Measurements from ENCODE around the gene FTH1.
A peak's percentile ranks its signal among the peaks of the same experiment; 100 is the strongest.
"Not testable (repeated sequence)": the region's sequence is repeated elsewhere in the genome, so short reads cannot be mapped to it uniquely, and the experiment has no call there.

The FTH1 gene

GRCh38 chr11:61967116-61967923 is at the start of gene FTH1:
TSS of gene FTH1 (minus strand) at chr11:61967634. CDS start at chr11:61967425, 209 bp downstream.
- FAIRE-seq (no peak), DNase-seq (ENCODE audit: low spot score) (peak; percentile 94)

- no peak for FAIRE-seq
Observed at GRCh38 chr11:62015615-62016014, 48.2 kb upstream of the FTH1 start.

GRCh38 chr11:62013537-62014476 is 46.4 kb upstream of the FTH1 start:
- no peak for FAIRE-seq
- no peak for DNase-seq (ENCODE audit: low spot score)

More at GRCh38 chr11:62015615-62016014, 48.2 kb upstream of the FTH1 start:
- DNase-seq (ENCODE audit: low spot score) = no peak

GRCh38 chr11:62012832-62013461 is 45.5 kb upstream of the FTH1 start:
- no peak for DNase-seq (ENCODE audit: low spot score)
- FAIRE-seq = no peak

GRCh38 chr11:62012451-62012831 is 45.0 kb upstream of the FTH1 start:
- FAIRE-seq = no peak
- DNase-seq (ENCODE audit: low spot score) = no peak

- FAIRE-seq (no peak), DNase-seq (ENCODE audit: low spot score) (no peak)
Observed at GRCh38 chr11:62011881-62012280, 44.4 kb upstream of the FTH1 start.

- DNase-seq (ENCODE audit: low spot score) = no peak
- no peak for FAIRE-seq
Observed at GRCh38 chr11:62010935-62011528, 43.6 kb upstream of the FTH1 start.

- DNase-seq (ENCODE audit: low spot score) (no peak), FAIRE-seq (no peak)
Observed at GRCh38 chr11:62008193-62008592, 40.8 kb upstream of the FTH1 start.

- DNase-seq (ENCODE audit: low spot score) (no peak), FAIRE-seq (no peak)
Observed at GRCh38 chr11:62004473-62004872, 37.0 kb upstream of the FTH1 start.

GRCh38 chr11:62002283-62002682 is 34.8 kb upstream of the FTH1 start:
- DNase-seq (ENCODE audit: low spot score); FAIRE-seq: not testable (repeated sequence)

GRCh38 chr11:62001450-62002191 is 34.2 kb upstream of the FTH1 start:
- no peak for DNase-seq (ENCODE audit: low spot score)
- FAIRE-seq = no peak

GRCh38 chr11:62000539-62001446 is 33.4 kb upstream of the FTH1 start:
- FAIRE-seq (no peak), DNase-seq (ENCODE audit: low spot score) (no peak)

GRCh38 chr11:61999141-61999975 is 31.9 kb upstream of the FTH1 start:
- DNase-seq (ENCODE audit: low spot score) (no peak), FAIRE-seq (no peak)

GRCh38 chr11:61996933-61997332 is 29.5 kb upstream of the FTH1 start:
- DNase-seq (ENCODE audit: low spot score) (no peak), FAIRE-seq (no peak)

- DNase-seq (ENCODE audit: low spot score) (no peak), FAIRE-seq (no peak)
Observed at GRCh38 chr11:61994981-61995380, 27.5 kb upstream of the FTH1 start.

- DNase-seq (ENCODE audit: low spot score) (no peak), FAIRE-seq (no peak)
Observed at GRCh38 chr11:61985869-61986268, 18.4 kb upstream of the FTH1 start.

- FAIRE-seq = no peak
- no peak for DNase-seq (ENCODE audit: low spot score)
Observed at GRCh38 chr11:61983419-61983818, 16.0 kb upstream of the FTH1 start.

GRCh38 chr11:61980783-61981541 is 13.5 kb upstream of the FTH1 start:
- no peak for DNase-seq (ENCODE audit: low spot score)
- no peak for FAIRE-seq

Data from urothelium cell line (cell line).